Nephron (organoid): ENCODE data around the gene GNGT2.

Source experiments
- H3K27ac Mint-ChIP-seq, 3 experiments: 2 replicates each; pipeline ENCODE4 v1.8.0; 2020; ENCODE audit warnings: mixed read lengths in 3 of 3, mild to moderate bottlenecking in 2 of 3, moderate library complexity in 1 of 3
- H3K27me3 Mint-ChIP-seq: 2 replicates; pipeline ENCODE4 v1.8.0; 2021; ENCODE audit warnings: low read depth, mild to moderate bottlenecking, moderate library complexity, mixed read lengths
- H3K36me3 Mint-ChIP-seq: 2 replicates; pipeline ENCODE4 v1.8.0; 2020; ENCODE audit warnings: low read depth, mixed read lengths
- H3K4me1 Mint-ChIP-seq: 2 replicates; pipeline ENCODE4 v1.8.0; 2020; ENCODE audit warnings: mixed read lengths
- H3K4me3 Mint-ChIP-seq, 3 experiments: 2 replicates each; pipeline ENCODE4 v1.8.0; 2020; ENCODE audit warnings: mild to moderate bottlenecking in 3 of 3, mixed read lengths in 3 of 3, moderate library complexity in 2 of 3
- H3K9me3 Mint-ChIP-seq: 2 replicates; pipeline ENCODE4 v1.8.0; 2020; ENCODE audit warnings: mixed read lengths
- TF ChIP-seq, protein P1 (sequence below), 3 experiments: fragments of 200-600 bp; sonication (generic); IDR thresholded peaks; one replicate each; pipeline ENCODE4 v1.5.0; 2021; ENCODE audit warnings: antibody characterized with exemption in 3 of 3; ENCODE audit not compliant: unreplicated experiment in 3 of 3

The GNGT2 gene

GRCh38 chr17:49252148-49252695 is 41.8 kb upstream of the GNGT2 start:
- TF ChIP-seq, protein P1, sequence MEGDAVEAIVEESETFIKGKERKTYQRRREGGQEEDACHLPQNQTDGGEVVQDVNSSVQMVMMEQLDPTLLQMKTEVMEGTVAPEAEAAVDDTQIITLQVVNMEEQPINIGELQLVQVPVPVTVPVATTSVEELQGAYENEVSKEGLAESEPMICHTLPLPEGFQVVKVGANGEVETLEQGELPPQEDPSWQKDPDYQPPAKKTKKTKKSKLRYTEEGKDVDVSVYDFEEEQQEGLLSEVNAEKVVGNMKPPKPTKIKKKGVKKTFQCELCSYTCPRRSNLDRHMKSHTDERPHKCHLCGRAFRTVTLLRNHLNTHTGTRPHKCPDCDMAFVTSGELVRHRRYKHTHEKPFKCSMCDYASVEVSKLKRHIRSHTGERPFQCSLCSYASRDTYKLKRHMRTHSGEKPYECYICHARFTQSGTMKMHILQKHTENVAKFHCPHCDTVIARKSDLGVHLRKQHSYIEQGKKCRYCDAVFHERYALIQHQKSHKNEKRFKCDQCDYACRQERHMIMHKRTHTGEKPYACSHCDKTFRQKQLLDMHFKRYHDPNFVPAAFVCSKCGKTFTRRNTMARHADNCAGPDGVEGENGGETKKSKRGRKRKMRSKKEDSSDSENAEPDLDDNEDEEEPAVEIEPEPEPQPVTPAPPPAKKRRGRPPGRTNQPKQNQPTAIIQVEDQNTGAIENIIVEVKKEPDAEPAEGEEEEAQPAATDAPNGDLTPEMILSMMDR (IDR thresholded peaks at IDR 0.05; ENCODE audit: unreplicated experiment in 3 of 3): no peak
- H3K36me3 Mint-ChIP-seq: no peaks in the 10 kb centered on the region
- H3K4me1 Mint-ChIP-seq: no peaks in the 10 kb centered on the region

GRCh38 chr17:49249890-49250522 is 39.6 kb upstream of the GNGT2 start:
- no peaks in the 10 kb centered on the region for H3K4me1 Mint-ChIP-seq
- H3K4me3 Mint-ChIP-seq: no peak overlapping the region
- TF ChIP-seq, protein P1 (IDR thresholded peaks at IDR 0.05; ENCODE audit: unreplicated experiment in 3 of 3): no peak
- no peak overlapping the region for H3K27ac Mint-ChIP-seq
- H3K27me3 Mint-ChIP-seq: peaks cover 4% of the 10 kb centered on the region
- H3K9me3 Mint-ChIP-seq: no peaks in the 10 kb centered on the region
- H3K36me3 Mint-ChIP-seq: no peaks in the 10 kb centered on the region

More at GRCh38 chr17:49252148-49252695, 41.8 kb upstream of the GNGT2 start:
- no peak overlapping the region for H3K27ac Mint-ChIP-seq
- no peaks in the 10 kb centered on the region for H3K9me3 Mint-ChIP-seq
- no peak overlapping the region for H3K4me3 Mint-ChIP-seq
- peaks cover 9% of the 10 kb centered on the region for H3K27me3 Mint-ChIP-seq

GRCh38 chr17:49249292-49249794 is 39.0 kb upstream of the GNGT2 start:
- no peak overlapping the region for H3K27ac Mint-ChIP-seq
- TF ChIP-seq, protein P1 (IDR thresholded peaks at IDR 0.05; ENCODE audit: unreplicated experiment in 3 of 3): no peak
- no peaks in the 10 kb centered on the region for H3K36me3 Mint-ChIP-seq
- H3K4me3 Mint-ChIP-seq: no peak overlapping the region
- H3K4me1 Mint-ChIP-seq: no peaks in the 10 kb centered on the region
- peaks cover 4% of the 10 kb centered on the region for H3K27me3 Mint-ChIP-seq
- no peaks in the 10 kb centered on the region for H3K9me3 Mint-ChIP-seq

- Mint-ChIP-seq H3K4me1 (no peaks in the 10 kb centered on the region), H3K27me3 (peaks cover 4% of the 10 kb centered on the region), H3K9me3 (no peaks in the 10 kb centered on the region), H3K4me3 (no peak overlapping the region), H3K36me3 (no peaks in the 10 kb centered on the region), H3K27ac (no peak overlapping the region)
- TF ChIP-seq, protein P1 (IDR thresholded peaks at IDR 0.05; ENCODE audit: unreplicated experiment in 3 of 3): no peak
These were observed 37.6 kb upstream of the GNGT2 start for GRCh38 chr17:49247944-49248343.

DNA sequence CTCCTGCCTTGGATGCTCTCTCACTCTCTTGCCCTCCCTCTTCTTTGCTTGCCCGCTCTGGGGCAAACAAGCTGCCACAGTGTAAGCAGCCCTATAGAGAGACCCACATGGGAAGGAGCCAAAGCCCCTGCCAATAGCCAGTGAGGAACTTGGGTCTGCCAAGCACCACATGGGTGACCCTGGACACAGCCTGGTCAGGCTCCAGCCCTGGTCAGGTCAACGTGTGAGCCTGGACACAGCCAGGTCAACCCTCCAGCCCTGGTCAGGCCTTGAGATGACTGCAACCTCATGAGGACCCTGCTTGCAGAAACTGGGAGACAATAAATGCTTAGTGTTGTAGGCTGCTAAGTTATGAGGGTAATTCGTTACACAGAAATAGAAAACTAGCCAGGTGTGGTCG is 34.5 kb upstream of the GNGT2 start:
- Mint-ChIP-seq H3K36me3 (no peaks in the 10 kb centered on the region), H3K4me1 (no peaks in the 10 kb centered on the region), H3K4me3 (no peak overlapping the region), H3K9me3 (no peaks in the 10 kb centered on the region), H3K27ac (no peak overlapping the region), H3K27me3 (peaks cover 9% of the 10 kb centered on the region)
- TF ChIP-seq, protein P1 (IDR thresholded peaks at IDR 0.05; ENCODE audit: unreplicated experiment in 3 of 3): no peak

- no peaks in the 10 kb centered on the region for H3K36me3 Mint-ChIP-seq
- peaks cover 8% of the 10 kb centered on the region for H3K27me3 Mint-ChIP-seq
- TF ChIP-seq, protein P1 (IDR thresholded peaks at IDR 0.05; ENCODE audit: unreplicated experiment in 3 of 3): no peak
- no peaks in the 10 kb centered on the region for H3K4me1 Mint-ChIP-seq
- no peak overlapping the region for H3K4me3 Mint-ChIP-seq
- no peaks in the 10 kb centered on the region for H3K9me3 Mint-ChIP-seq
- no peak overlapping the region for H3K27ac Mint-ChIP-seq
These were observed 32.4 kb upstream of the GNGT2 start for GRCh38 chr17:49242813-49243212.
